ENCODE results near the gene RPN1.

The RPN1 gene

GRCh38 chr3:128621234-128621633, 29.4 kb downstream of the RPN1 start:
- Histone ChIP-seq H3K27me3 (ENCODE audit: control insufficient read depth, insufficient read depth, low read length) (no peaks in the 10 kb centered on the region), H3K9me3 (ENCODE audit: control insufficient read depth, insufficient read depth, low read length) (no peaks in the 10 kb centered on the region), H3K36me3 (ENCODE audit: control insufficient read depth, insufficient read depth, low read length) (peaks cover 33% of the 10 kb centered on the region), H3K4me1 (ENCODE audit: control insufficient read depth, insufficient read depth, low read length) (no peaks in the 10 kb centered on the region), H3K4me3 (ENCODE audit: low read length) (no peak overlapping the region), H3K27ac (ENCODE audit: low read length) (no peak overlapping the region)
- no CpG with 5 or more reads among the region's 6 CpGs for WGBS (ENCODE audit: insufficient coverage, insufficient read length)
- DNase-seq (ENCODE audit: low read depth, low spot score): no peak

- Histone ChIP-seq H3K27me3 (ENCODE audit: control insufficient read depth, insufficient read depth, low read length) (no peaks in the 10 kb centered on the region), H3K9me3 (ENCODE audit: control insufficient read depth, insufficient read depth, low read length) (no peaks in the 10 kb centered on the region), H3K36me3 (ENCODE audit: control insufficient read depth, insufficient read depth, low read length) (peaks cover 25% of the 10 kb centered on the region), H3K27ac (ENCODE audit: low read length) (no peak overlapping the region), H3K4me3 (ENCODE audit: low read length) (no peak overlapping the region), H3K4me1 (ENCODE audit: control insufficient read depth, insufficient read depth, low read length) (no peaks in the 10 kb centered on the region)
- WGBS (ENCODE audit: insufficient coverage, insufficient read length): no CpG with 5 or more reads among the region's 9 CpGs
- DNase-seq (ENCODE audit: low read depth, low spot score): no peak
Observed at GRCh38 chr3:128620268-128620691, 30.3 kb downstream of the RPN1 start.

GRCh38 chr3:128619146-128619890, 31.3 kb downstream of the RPN1 start:
- Histone ChIP-seq H3K36me3 (ENCODE audit: control insufficient read depth, insufficient read depth, low read length) (peaks cover 16% of the 10 kb centered on the region), H3K9me3 (ENCODE audit: control insufficient read depth, insufficient read depth, low read length) (no peaks in the 10 kb centered on the region), H3K4me1 (ENCODE audit: control insufficient read depth, insufficient read depth, low read length) (no peaks in the 10 kb centered on the region), H3K27ac (ENCODE audit: low read length) (no peak overlapping the region), H3K27me3 (ENCODE audit: control insufficient read depth, insufficient read depth, low read length) (no peaks in the 10 kb centered on the region), H3K4me3 (ENCODE audit: low read length) (no peak overlapping the region)
- no CpG with 5 or more reads among the region's 7 CpGs for WGBS (ENCODE audit: insufficient coverage, insufficient read length)
- no peak for DNase-seq (ENCODE audit: low read depth, low spot score)

GRCh38 chr3:128618398-128618726, 32.3 kb downstream of the RPN1 start:
- Histone ChIP-seq H3K27me3 (ENCODE audit: control insufficient read depth, insufficient read depth, low read length) (no peaks in the 10 kb centered on the region), H3K4me3 (ENCODE audit: low read length) (peak overlapping the region; percentile 71; the same call in 1 of the 2 replicates), H3K4me1 (ENCODE audit: control insufficient read depth, insufficient read depth, low read length) (no peaks in the 10 kb centered on the region), H3K9me3 (ENCODE audit: control insufficient read depth, insufficient read depth, low read length) (no peaks in the 10 kb centered on the region), H3K27ac (ENCODE audit: low read length) (no peak overlapping the region), H3K36me3 (ENCODE audit: control insufficient read depth, insufficient read depth, low read length) (peaks cover 16% of the 10 kb centered on the region; the same call in 1 of the 2 replicates)
- no CpG with 5 or more reads among the region's 5 CpGs for WGBS (ENCODE audit: insufficient coverage, insufficient read length)
- DNase-seq (ENCODE audit: low read depth, low spot score): no peak

- no peaks in the 10 kb centered on the region for H3K4me1 ChIP-seq (ENCODE audit: control insufficient read depth, insufficient read depth, low read length)
- no peaks in the 10 kb centered on the region for H3K9me3 ChIP-seq (ENCODE audit: control insufficient read depth, insufficient read depth, low read length)
- H3K36me3 ChIP-seq (ENCODE audit: control insufficient read depth, insufficient read depth, low read length): peaks cover 16% of the 10 kb centered on the region; the same call in 1 of the 2 replicates
- WGBS (ENCODE audit: insufficient coverage, insufficient read length): no CpG with 5 or more reads among the region's 61 CpGs
- H3K27me3 ChIP-seq (ENCODE audit: control insufficient read depth, insufficient read depth, low read length): no peaks in the 10 kb centered on the region
- DNase-seq (ENCODE audit: low read depth, low spot score): peak; percentile 77
- no peak overlapping the region for H3K27ac ChIP-seq (ENCODE audit: low read length)
- H3K4me3 ChIP-seq (ENCODE audit: low read length): peak overlapping the region; percentile 71
Observed at GRCh38 chr3:128617557-128618397, 32.8 kb downstream of the RPN1 start.

- H3K9me3 ChIP-seq (ENCODE audit: control insufficient read depth, insufficient read depth, low read length): no peaks in the 10 kb centered on the region
- H3K4me3 ChIP-seq (ENCODE audit: low read length): peak overlapping the region; percentile 15; the same call in 1 of the 2 replicates
- H3K4me1 ChIP-seq (ENCODE audit: control insufficient read depth, insufficient read depth, low read length): no peaks in the 10 kb centered on the region
- peaks cover 15% of the 10 kb centered on the region; the same call in 1 of the 2 replicates for H3K36me3 ChIP-seq (ENCODE audit: control insufficient read depth, insufficient read depth, low read length)
- DNase-seq (ENCODE audit: low read depth, low spot score): no peak
- no peak overlapping the region for H3K27ac ChIP-seq (ENCODE audit: low read length)
- no CpG with 5 or more reads among the region's 9 CpGs for WGBS (ENCODE audit: insufficient coverage, insufficient read length)
- no peaks in the 10 kb centered on the region for H3K27me3 ChIP-seq (ENCODE audit: control insufficient read depth, insufficient read depth, low read length)
Observed at GRCh38 chr3:128617270-128617556, 33.4 kb downstream of the RPN1 start.

GRCh38 chr3:128616516-128617269, 33.9 kb downstream of the RPN1 start:
- DNase-seq (ENCODE audit: low read depth, low spot score): no peak
- no peaks in the 10 kb centered on the region for H3K4me1 ChIP-seq (ENCODE audit: control insufficient read depth, insufficient read depth, low read length)
- H3K4me3 ChIP-seq (ENCODE audit: low read length): no peak overlapping the region
- no peak overlapping the region for H3K27ac ChIP-seq (ENCODE audit: low read length)
- H3K9me3 ChIP-seq (ENCODE audit: control insufficient read depth, insufficient read depth, low read length): no peaks in the 10 kb centered on the region
- no CpG with 5 or more reads among the region's 16 CpGs for WGBS (ENCODE audit: insufficient coverage, insufficient read length)
- H3K27me3 ChIP-seq (ENCODE audit: control insufficient read depth, insufficient read depth, low read length): no peaks in the 10 kb centered on the region
- H3K36me3 ChIP-seq (ENCODE audit: control insufficient read depth, insufficient read depth, low read length): peaks cover 10% of the 10 kb centered on the region; the same call in 1 of the 2 replicates

GRCh38 chr3:128614076-128614475, 36.5 kb downstream of the RPN1 start:
- Histone ChIP-seq H3K4me1 (ENCODE audit: control insufficient read depth, insufficient read depth, low read length) (no peaks in the 10 kb centered on the region), H3K4me3 (ENCODE audit: low read length) (no peak overlapping the region), H3K36me3 (ENCODE audit: control insufficient read depth, insufficient read depth, low read length) (no peaks in the 10 kb centered on the region), H3K9me3 (ENCODE audit: control insufficient read depth, insufficient read depth, low read length) (no peaks in the 10 kb centered on the region), H3K27me3 (ENCODE audit: control insufficient read depth, insufficient read depth, low read length) (no peaks in the 10 kb centered on the region), H3K27ac (ENCODE audit: low read length) (no peak overlapping the region)
- no CpG with 5 or more reads among the region's 1 CpG for WGBS (ENCODE audit: insufficient coverage, insufficient read length)
- DNase-seq (ENCODE audit: low read depth, low spot score): no peak

- Histone ChIP-seq H3K27ac (ENCODE audit: low read length) (no peak overlapping the region), H3K4me3 (ENCODE audit: low read length) (no peak overlapping the region), H3K27me3 (ENCODE audit: control insufficient read depth, insufficient read depth, low read length) (no peaks in the 10 kb centered on the region), H3K9me3 (ENCODE audit: control insufficient read depth, insufficient read depth, low read length) (no peaks in the 10 kb centered on the region), H3K36me3 (ENCODE audit: control insufficient read depth, insufficient read depth, low read length) (no peaks in the 10 kb centered on the region), H3K4me1 (ENCODE audit: control insufficient read depth, insufficient read depth, low read length) (peaks cover 2% of the 10 kb centered on the region; the same call in 1 of the 2 replicates)
- WGBS (ENCODE audit: insufficient coverage, insufficient read length): no CpG with 5 or more reads among the region's 16 CpGs
- no peak for DNase-seq (ENCODE audit: low read depth, low spot score)
Observed at GRCh38 chr3:128613083-128613829, 37.4 kb downstream of the RPN1 start.

Data from iPS DF 6.9 (cell line).